Sigmoid colon (tissue), 4 donors: Measurements from ENCODE around the gene PCDH8.

ENCODE experiments used
- EP300 ChIP-seq, 4 donors: sonication (generic); formaldehyde crosslinking; IDR thresholded peaks; one replicate each; pipeline ENCODE4 v1.6.1; 2017; ENCODE audit warnings: antibody characterized with exemption in 4 of 4
- TF ChIP-seq, protein P1 (sequence below), 4 experiments: fragments of 450-650 bp in 3 of 4; fragments of 200-600 bp in 1 of 4; IDR thresholded peaks; one replicate each; pipeline ENCODE4 v1.5.1; 2016 to 2019; ENCODE audit warnings: antibody characterized with exemption in 4 of 4, mild to moderate bottlenecking in 3 of 4, moderate library complexity in 2 of 4

DNA sequence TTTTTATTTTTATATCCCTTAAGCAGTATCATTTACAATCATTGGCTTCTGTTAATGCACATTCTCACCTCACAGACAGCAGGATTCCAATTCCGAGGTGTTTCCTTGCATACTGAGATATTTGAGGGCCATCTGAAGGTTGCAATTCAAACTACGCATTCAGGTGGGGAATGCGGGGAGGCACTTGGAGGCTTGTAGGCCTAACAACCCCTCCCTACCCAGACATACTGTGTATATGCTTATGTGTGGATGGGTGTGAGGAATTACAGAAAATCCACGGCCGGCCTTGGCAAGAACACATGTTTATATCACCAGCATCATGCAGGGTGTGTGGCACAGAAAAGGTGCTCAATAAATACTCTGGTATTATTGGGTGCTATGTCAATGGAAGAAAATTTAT, 43.3 kb upstream of the PCDH8 start:
- TF ChIP-seq EP300 (IDR thresholded peaks at IDR 0.05) = no peak
- TF ChIP-seq, protein P1, sequence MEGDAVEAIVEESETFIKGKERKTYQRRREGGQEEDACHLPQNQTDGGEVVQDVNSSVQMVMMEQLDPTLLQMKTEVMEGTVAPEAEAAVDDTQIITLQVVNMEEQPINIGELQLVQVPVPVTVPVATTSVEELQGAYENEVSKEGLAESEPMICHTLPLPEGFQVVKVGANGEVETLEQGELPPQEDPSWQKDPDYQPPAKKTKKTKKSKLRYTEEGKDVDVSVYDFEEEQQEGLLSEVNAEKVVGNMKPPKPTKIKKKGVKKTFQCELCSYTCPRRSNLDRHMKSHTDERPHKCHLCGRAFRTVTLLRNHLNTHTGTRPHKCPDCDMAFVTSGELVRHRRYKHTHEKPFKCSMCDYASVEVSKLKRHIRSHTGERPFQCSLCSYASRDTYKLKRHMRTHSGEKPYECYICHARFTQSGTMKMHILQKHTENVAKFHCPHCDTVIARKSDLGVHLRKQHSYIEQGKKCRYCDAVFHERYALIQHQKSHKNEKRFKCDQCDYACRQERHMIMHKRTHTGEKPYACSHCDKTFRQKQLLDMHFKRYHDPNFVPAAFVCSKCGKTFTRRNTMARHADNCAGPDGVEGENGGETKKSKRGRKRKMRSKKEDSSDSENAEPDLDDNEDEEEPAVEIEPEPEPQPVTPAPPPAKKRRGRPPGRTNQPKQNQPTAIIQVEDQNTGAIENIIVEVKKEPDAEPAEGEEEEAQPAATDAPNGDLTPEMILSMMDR (IDR thresholded peaks at IDR 0.05) = no peak
